SKM-1 (cell line): ENCODE results near the gene UPF1.
"Not testable (repeated sequence)": the region's sequence is repeated elsewhere in the genome, so short reads cannot be mapped to it uniquely, and the experiment has no call there.

ENCODE experiments used
- DNase-seq: peaks from one replicate; lab custom pipeline; 2025; ENCODE audit not compliant: unreplicated experiment; lab: John Stamatoyannopoulos, UW

Gene UPF1

DNA sequence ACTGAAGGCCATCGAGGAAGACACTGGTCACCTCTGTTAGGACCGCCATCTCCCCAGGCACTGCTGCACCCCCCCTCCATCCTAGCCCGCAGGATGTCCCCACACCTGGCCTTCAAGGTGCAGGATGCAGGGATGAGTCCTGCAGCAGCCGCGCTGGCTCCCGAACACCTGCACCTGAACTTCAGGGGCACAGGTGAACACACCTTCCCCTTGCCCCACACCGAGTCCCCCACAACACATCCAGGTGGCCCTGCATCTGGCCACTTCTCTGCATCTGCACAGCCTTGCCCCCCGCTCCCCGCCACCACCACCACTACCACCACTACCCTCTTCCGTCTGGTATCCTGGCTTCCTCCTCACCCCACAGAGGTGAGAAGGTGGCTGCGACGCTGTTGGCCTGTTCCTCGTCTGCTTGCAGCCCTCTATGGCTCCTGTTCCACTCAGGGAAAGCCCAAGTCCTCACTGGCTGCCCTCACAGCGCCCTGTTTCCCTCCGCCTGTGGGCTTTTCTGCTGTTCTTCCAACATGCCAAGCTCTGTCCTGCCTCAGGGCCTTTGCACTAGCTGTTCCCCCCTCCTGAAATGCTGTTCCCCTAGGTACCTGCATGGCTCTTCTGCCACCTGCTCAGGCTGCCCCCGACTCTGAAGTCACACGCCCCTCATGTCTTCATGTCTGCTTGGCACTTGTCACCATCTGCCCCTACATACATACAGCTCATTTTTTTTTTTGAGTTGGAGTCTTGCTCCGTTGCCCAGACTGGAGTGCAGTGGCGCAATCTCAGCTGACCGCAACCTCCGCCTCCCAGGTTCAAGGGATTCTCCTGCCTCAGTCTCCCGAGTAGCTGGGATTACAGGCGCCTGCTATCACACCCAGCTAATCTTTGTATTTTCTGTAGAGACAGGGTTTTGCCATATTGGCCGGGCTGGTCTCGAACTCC lies 65.6 kb downstream of the UPF1 start:
- DNase-seq = no peak

DNA sequence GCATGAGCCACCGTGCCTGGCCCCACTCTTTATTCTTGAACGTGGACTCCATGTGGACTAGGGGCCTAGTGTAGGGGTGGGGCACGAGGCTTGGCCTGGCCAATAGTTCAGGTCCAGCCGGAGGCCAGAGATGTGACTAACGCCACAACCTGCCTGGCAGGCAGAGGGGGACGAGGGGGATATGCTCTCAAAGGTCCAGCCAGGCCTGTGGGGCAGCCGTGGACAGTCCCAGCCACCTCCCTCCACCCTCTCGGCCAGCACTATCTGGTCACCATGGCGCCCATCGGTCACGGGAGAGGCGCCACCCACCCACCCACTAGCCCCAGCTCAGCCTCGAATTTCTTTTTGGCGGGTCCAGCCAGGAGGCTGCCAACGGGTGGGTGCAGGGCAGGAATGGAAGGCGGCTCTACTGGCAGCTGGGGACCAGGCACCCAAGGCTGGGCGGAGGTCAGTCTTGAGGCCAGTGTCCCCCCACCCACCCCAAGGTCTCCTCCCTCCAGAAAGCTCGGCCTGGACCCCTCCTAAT lies 66.4 kb downstream of the UPF1 start:
- DNase-seq = no peak

DNA sequence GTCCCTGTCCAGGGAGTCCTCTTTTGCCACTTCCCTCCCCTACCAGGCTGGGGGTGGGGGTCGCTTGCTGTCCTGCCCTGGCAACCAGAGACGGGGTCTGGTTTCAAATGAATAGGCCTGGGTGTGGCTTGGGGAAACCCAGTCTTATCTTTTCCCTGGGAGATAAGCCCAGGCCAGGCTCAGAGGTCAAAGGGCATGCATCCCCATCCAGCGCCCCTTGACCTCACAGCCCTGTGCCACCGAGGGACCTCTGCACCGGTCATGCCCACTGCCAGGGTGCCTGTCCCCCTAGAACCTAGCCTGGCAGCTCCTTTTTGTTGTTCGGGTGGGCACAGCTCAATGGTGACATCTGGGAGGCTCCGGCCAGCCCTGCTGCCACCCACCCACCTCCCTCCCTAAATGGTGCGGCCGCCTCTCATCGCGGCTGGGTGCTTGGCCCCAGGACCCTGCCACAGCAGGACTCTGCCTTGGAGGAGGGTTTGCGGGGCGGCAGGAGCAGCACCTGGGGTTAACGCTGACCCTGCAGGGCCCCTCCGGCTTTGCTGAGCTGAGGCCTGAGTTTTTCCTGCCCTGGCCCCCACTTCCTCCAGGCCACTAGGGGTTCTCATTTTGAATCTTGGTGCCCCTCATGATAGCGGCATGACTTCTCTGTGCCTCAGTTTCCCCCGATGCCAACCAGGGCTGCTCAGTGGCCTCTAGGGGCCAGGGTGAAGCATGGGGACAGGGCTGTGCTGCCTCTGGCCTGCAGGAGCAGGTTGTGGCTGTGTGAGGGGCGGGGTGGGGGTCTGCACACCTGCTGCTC lies 67.0 kb downstream of the UPF1 start:
- DNase-seq = no peak

DNA sequence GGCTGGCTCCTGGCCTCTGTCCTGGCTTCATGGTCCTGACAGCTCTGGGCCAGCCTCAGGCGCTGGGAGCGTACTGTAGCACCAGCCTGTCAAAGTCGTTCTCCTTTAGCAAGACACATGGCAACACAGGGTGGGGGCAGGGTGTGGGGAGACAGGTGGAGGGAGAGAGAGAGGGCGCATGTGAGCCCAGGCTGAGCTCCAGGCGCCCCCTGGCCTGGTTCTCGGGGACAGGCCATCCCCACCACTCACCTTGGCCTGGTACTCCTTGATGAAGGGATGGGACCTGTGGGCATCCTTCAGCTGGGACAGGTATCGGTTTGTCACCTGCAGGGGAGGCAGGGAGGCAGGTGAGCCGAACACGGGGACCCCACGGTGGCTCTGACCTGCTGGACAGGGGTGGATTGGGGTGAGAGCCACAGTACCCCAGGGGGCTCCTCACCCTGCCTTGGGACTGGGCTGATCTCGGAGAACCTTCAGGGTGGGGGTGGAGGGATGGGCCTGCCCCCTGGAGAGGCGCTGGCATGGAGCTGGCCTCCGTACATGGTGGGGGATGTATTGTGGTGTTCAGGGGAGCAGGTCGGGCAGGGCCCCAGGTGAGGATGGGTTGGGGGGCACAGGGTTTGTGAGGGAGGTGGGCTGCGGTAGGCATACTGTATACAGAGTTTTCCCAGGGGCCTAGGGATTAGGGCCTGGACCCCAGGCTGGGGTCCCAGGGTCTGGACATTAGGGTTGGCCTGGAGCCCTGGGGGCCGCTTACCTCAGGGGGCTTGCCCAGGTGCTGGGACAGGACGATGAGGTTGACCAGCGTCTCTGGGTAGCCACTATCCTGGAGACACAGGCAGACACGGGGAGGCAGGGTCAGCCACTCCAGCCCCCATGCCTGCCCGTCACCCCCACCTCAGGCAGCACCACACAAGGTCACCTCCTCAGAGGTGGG lies 68.1 kb downstream of the UPF1 start:
- DNase-seq = no peak

DNA sequence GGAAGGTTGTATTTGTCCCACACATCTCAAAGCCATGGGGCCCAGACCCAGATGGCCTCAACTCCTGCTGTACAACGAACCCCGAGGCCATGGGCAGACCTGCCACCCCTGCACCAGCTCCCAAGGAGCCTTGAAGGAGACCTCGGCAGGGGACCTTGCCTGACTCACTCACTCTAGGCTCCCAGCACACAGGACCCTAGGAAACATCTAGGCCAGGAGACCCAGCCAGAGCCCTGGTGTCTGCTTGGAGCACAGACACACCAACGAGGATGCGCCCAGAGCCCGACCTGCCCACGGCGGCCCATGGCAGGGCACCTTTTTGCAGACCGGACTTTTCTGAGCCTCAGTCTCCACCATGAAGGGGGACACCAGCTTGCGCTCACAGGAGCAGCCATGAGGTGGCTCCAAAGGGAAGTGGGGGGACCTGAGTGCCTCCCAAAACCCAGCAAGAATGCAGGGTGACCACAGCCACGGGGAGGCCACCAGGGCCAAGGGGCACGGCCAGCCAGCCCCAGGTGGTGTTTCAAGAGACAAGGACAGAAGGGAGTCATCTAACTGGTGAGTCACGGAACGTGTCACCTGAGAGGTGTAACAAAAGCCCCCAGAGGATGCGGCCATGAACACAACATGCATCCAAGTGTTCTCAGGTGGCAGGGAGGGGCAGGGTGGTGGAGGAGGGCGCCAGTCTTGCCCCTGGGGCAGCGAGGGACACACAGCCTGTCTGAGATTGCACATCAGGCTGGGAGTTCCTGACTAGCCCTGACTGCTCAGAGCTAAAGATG lies 69.1 kb downstream of the UPF1 start:
- DNase-seq = no peak

DNA sequence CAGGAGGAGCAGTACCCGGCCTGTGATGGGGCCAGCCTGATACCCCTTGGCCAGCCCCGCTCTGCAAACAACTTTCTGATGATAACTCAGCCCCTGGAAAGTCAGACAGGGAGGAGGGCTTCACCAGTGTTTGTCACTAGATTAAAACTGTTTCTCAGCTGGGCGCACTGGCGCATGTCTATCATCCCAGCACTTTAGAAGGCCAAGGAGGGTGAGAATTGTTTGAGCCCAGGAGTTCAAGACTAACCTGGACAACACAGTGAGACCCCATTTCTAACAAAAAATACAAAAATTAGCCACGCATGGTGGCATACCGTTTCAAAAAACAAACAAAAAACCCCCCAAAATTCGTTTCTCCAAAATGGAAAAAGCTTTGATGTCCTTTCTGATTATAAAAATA lies 69.7 kb downstream of the UPF1 start:
- no peak for DNase-seq

DNA sequence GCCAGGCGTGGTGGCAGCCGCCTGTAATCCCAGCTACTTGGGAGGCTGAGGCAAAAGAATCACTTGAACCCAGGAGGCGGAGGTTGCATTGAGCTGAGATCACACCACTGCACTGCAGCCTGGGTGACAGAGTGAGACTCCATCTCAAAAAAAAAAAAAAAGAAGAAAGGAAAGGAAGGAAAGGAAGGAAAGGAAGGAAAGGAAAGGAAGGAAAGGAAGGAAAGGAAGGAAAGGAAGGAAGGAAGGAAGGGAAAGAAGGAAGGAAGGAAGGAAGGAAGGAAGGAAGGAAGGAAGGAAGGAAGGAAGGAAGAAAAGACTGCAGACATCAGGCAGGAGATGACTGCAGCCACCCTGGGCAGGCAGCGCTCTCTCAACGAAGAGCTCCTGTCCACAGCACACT lies 70.8 kb downstream of the UPF1 start:
- not testable (repeated sequence) for DNase-seq

DNA sequence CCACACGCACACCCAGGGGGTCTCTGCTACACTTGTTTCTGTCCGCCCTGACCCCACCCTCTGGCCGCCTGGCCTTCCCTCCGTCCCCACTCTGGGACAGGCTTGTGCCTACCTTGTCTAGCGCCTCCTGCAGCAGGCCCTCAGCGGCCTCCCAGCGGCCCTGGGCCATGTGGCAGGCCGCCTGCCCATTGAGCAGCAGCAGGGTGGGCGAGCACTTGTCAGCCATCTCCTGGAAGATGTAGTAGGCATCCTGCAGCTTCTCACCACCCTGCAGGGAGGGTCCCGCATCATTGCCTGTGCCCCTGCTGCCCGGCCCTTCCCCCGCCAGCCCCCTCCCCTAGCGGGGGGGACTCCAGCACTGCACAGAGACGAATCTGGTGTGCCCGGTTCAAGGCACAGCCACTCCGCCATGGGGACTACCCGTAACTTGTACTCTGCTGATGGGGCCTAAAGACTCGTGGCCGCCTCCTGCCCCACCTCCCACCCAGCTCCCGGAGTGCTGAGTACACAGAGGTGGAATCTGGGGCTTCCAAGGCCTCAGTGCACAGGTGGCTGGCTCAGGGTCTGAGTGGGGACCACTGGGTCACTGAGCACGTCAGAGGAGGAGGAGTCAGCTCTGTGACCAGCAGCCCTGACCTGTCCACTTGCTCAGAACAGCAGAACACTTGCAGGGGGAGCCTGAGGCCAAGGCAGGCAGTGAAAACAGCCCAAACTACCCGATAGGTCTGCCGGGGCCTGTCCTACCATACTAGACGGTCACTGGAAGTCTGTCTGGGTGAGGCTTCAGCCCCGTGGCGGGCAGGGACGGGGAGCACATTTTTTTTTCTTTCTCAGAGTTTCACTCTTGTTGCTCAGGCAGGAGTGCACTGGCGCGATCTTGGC lies 71.6 kb downstream of the UPF1 start:
- DNase-seq = no peak

DNA sequence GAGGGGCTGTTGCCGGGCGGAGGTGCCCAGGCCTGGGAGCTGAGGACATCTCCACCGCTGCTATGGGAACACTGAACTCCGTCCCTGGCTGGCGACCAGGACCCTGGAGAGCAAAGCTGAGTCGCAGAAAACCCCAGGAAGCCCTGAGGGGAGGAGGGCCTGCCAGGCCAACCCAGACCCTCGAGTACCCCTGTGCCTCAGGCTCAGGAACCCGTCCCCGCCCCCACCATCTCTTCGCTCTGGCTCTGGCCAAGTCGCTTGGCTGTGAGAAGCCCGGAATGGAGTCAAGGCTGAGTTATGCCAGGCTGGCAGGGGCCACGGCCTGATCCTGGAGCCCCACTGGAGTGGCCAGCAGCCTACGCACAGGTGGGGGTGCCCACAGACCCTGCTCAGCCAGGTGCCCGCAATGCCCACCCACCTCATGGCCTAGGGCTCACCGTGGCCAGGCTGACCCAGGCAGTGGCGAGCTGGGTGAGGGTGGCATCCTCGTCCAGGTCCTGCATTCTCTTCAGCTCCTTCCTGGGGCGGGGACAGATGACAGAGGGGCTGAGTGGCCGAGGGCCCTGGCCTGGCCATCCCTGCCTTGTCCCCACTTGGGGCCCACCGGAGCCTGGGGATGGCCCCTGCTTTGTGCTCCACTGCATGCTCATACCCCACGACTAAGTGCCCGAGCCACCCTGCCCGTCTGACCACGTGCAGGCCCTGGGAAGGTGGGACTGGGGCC lies 72.7 kb downstream of the UPF1 start:
- DNase-seq = no peak

DNA sequence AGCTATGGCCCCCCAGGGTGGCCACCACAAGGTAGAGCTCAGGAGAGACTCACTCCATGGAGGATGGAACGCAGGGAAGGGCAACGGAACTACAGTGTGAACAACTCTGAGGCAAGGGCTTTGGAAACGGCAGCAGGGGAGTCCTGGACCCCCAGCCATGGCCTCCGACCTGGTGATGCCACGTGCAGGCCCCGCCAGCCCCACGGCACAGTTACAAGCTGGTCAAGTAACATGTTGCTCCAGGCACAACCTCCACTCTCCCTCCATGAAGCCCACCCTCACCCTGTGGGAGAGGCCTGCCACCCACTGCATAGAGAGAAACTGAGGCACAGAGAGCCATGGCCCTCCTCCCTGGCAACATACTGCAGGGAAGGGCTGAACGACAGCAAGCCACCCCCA lies 73.3 kb downstream of the UPF1 start:
- no peak for DNase-seq

DNA sequence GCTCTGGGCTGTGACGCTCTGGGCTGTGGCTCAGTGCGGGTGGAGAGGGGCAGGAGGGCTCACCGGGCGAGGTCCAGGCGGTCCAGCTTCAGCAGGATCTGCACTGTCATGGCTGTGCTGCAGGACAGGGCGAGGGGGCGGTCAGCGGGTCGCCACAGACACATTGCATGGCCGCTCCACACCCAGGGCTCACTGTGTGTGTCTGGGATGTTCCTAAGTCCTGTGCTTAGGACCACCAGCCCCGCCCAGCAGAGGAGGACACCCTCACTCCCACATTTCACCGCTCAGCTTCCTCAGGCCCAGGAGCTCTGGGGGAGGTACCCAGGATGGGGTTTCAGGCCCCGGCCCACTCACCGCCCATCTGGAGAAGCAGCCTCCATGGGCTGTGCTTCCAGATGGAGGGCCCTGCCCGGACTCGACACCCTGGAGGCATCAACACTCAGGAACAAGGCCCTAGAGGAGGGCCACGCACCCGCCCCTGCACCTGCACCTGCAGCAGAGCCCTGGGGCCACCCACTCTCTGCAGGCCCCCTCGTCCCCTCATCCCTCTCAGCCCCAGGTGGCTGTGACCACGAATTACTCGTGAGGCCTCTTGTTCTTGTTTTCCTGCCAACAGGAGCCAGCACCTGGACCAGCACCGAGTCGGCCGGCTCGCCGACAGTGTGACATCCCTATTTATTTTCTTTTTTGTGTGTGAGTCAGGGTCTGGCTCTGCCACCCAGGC lies 73.9 kb downstream of the UPF1 start:
- DNase-seq = no peak

DNA sequence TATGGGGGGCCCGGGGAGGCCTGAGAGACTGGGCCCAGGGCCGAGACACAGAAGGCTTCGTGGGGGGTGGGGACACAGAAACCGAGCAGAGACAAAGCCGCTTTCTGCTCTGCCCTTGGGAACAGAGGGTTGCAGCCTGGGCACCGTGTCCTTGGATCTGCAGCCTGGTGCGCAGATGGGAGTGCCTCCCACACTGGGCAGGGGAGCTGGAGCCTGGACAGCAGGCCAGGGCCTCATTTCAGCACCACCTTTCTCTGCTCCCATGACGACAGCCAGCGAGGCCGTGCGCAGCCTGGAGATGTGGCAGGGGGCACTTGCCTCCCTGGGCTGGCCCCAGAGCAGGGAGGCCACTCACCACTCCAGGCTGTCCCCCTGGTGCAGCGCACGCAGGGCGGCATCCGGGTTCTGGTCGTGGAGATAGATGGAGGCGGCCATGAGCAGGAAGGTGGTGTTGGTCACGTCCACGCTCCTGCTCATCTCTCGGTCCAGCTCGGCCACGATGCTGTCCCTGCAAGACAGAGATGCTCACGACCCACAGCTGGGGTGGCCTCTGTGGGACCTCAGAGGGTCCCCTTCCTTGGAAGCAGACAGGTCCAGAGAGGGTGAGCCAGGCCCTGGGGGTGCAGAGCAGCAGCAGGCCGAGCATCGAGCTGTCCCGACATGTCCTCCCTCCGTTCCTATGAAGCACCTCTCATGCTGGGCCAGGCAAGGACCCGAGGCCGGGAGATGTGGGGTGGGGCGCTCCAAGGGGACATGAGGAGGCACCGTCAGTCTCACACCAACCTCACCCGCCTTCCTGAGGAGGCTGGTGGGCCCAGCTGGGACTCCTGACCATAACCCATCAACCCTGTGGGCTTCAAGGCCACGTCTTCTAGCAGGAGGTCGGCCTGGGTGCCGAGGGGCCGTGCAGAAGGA lies 75.1 kb downstream of the UPF1 start:
- DNase-seq = no peak

DNA sequence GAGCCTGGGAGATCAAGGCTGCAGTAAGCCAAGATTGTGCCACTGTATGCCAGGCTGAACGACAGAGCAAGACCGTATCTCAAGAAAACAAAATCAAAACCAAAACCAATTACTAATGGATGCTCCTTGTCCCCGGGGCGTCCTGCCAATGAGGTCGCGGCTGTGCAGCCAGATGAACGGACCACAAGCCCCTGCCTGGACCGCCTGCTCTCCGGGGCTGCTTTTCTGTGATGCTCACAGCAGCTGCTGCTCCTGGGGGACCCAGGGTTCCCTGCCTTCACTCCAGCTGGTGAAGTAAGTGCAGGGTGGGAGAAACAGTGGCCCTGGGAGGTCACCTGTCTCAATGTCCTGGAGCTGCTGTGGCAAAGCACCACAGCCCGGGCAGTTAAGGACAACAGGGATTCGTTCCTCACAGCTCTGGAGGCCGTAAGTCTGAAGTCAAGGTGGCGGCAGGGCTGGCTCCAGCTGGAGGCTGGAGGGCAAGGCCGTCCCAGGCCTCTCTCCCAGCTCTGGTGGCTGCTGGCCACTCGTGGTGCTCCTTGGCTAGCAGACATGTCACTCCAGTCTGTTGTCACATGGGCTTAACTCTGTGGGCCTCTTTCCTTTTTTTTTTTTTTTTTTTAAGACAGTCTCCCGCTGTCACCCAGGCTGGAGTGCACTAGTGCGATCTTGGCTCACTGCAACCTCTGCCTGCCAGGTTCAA lies 77.3 kb downstream of the UPF1 start:
- DNase-seq = no peak

DNA sequence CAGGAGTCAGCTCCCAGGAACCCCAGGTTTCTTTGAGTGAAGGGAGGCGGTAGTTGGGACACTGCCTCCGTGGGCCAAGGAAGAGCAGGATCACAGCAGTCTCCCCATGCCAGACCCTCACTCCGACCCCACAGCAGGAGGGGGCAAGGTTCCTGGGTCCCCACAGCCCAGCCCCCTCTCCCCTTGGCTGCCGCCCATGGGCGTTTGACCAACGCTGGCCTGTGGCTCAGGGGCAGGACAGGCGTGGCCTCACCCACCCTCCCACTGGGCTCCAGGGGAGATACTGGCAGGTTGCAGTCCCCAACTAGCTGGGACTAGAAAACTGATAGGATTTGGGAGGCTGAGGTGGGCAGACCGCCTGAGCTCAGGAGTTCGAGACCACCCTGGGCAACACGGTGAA lies 78.3 kb downstream of the UPF1 start:
- DNase-seq = no peak

DNA sequence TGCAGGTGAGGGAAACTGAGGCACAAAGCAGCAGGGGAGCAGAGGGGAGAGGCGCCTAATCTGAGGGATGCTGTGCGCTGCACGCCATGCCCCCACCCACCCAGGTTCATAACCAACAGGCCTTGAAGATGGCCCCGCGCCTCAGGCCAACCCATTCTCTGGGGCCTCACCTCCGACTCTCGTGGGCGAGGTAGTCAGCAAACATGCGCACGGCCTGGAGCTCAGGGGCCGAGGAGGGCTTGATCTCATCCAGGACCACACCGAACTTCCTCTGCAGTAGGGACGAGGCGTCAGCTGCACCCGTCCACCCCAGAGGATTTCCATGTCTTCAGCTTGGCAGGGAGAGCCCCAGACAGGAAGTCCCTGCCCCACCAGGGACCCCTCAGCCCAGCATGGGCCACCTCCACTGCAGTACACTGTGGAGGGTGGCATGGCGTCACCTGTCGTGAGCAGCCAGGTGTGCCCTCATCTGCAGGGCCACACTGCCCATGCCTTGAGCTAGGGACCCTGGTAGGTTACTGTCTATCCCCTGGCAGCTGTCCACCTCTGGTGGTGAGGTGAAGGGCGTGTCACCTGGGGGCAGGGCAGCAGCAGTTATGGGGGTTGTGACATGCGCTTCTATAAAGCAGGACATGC lies 79.2 kb downstream of the UPF1 start:
- no peak for DNase-seq

DNA sequence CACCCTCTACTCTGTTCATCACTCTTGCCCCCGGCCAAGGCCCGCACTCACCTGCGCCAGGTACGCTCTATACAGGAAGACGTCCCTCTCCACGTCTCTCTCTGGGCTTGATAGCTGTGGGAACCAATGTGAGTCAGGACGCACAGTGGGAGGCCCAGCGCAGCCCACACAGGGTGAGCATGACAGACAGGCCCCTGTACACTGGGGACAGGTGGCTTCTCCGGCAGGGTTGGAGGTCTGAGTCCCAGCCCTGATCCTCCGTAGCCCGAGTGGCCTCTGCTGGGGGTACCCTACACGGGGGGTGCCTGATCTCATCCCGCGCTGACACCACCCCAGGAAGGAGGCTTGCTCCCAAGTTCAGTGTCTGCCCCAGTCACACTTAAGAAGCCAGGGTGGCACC lies 81.2 kb downstream of the UPF1 start:
- DNase-seq = no peak
